PFSK-1 (cell line): ENCODE results near the gene SUPV3L1.

Source experiments
- FOXP2 ChIP-seq: optimal IDR thresholded peaks from 2 replicates; pipeline ENCODE3; 2011; ENCODE audit warnings: borderline replicate concordance, control low read depth, inconsistent platforms; ENCODE audit not compliant: insufficient read depth; ENCODE audit errors: extremely low read length, extremely low read depth
- POLR2AphosphoS5 ChIP-seq: IDR thresholded peaks from 2 replicates; pipeline ENCODE4 v1.6.1; 2012; ENCODE audit warnings: low read depth, mild to moderate bottlenecking, control low read depth, low read length, moderate library complexity
- REST ChIP-seq, 2 experiments: IDR thresholded peaks; 2 replicates each; pipeline versions ENCODE4 v1.6.1 to v1.8.0; 2011 to 2012; ENCODE audit warnings: low read depth in 2 of 2, low read length in 2 of 2, control low read depth in 1 of 2, inconsistent platforms in 1 of 2, mild to moderate bottlenecking in 1 of 2, moderate library complexity in 1 of 2; ENCODE audit not compliant: insufficient read depth in 1 of 2
- SIN3A ChIP-seq: IDR thresholded peaks from 2 replicates; pipeline ENCODE4 v1.6.1; 2012; ENCODE audit warnings: mild to moderate bottlenecking, low read length, moderate library complexity, borderline replicate concordance; ENCODE audit not compliant: insufficient read depth
- TAF1 ChIP-seq: IDR thresholded peaks from 2 replicates; pipeline ENCODE4 v1.6.1; 2012; ENCODE audit warnings: low read length, control low read depth, borderline replicate concordance; ENCODE audit not compliant: insufficient read depth

The SUPV3L1 gene

DNA sequence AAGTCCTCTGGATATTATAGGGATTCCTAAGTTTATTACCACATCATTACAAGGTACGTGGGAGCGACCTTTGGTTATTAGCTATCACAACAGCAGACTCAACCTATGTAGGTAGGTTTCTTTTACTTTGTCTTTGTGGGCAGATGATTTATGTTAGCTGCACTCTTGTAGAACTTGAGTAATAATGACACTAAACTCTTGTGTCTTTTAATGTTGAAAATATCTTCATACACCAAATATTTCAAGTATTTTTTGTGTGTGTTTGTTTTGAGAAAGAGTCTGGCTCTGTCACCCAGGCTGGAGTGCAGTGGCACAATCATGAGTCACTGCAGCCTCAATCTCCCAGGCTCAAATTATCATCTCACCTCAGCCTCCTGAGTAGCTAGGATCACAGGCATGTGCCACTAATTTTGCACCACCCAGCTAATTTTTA is 19.2 kb upstream of the SUPV3L1 start:
- TF ChIP-seq POLR2AphosphoS5 (no peak), SIN3A (no peak), FOXP2 (no peak), REST (IDR thresholded peaks at IDR 0.05; ENCODE audit: insufficient read depth in 1 of 2, low read depth in 2 of 2, low read length in 2 of 2) (no peak), TAF1 (no peak)

- no peak for TF ChIP-seq POLR2AphosphoS5
- TF ChIP-seq FOXP2: no peak
- TF ChIP-seq SIN3A: no peak
- no peak for TF ChIP-seq TAF1
- no peak for TF ChIP-seq REST (IDR thresholded peaks at IDR 0.05; ENCODE audit: insufficient read depth in 1 of 2, low read depth in 2 of 2, low read length in 2 of 2)
These were observed 11.5 kb upstream of the SUPV3L1 start for GRCh38 chr10:69168493-69168892.

GRCh38 chr10:69172241-69172982 is 7.6 kb upstream of the SUPV3L1 start:
- TF ChIP-seq REST (IDR thresholded peaks at IDR 0.05; ENCODE audit: insufficient read depth in 1 of 2, low read depth in 2 of 2, low read length in 2 of 2) (no peak), FOXP2 (no peak), SIN3A (no peak), TAF1 (no peak), POLR2AphosphoS5 (no peak)

DNA sequence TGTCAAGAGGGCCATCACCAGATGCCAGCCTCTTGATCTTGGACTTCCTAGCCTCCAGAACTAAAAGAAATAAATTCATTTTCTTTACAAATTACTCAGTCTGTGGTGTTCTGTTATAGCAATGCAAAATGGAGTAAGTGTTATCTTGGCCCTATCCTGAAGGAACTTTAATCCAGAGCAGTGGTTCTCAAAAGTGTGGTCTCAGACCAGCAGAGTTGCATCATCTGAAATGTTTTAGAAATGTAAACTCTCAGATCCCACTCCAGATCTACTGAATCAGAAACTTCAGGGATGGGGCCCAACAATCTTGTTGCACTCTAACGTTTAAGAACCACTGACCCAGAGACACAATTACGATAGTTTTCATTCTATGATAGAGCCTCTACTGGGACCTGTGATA is 3.2 kb upstream of the SUPV3L1 start:
- TF ChIP-seq REST (IDR thresholded peaks at IDR 0.05; ENCODE audit: insufficient read depth in 1 of 2, low read depth in 2 of 2, low read length in 2 of 2) (no peak), POLR2AphosphoS5 (no peak), TAF1 (no peak), FOXP2 (no peak), SIN3A (no peak)
